Measurements from ENCODE around the gene MINK1. TPM values are rescaled to one million over a fixed set of nuclear protein-coding genes. Genes with fewer than 3 reads are reported as not detected.
"Not testable (repeated sequence)": the region's sequence is repeated elsewhere in the genome, so short reads cannot be mapped to it uniquely, and the experiment has no call there.

The MINK1 gene
- total RNA-seq, 2 experiments from 2014 or later, result 50.8 to 51.5 TPM

DNA sequence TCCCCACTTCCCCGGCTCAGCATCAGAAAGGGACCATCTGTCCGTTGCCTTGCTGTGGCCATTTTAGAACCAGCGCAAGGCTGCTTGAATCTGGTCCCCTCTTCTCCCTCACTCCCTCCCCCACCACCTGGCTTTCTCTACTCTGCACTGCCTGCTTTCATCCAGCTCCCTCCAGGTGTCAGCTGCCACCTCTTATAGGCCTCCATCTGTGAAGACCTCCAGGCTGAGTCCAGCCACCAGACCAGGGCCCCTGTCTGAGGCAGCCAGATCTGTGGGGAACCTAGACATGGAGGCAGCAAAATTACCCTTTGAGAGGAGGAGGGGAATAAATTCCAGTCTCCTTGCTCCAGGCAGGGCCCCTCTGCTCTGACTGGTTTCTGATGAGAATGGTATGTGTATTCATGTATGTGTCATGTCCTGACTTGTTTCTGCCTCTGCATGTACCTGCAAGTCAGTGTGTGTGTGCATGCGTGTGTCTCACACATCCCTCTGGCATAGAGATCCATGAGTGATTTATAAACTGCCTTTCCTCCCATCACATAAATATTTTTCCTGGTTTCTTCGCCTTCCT, 21.1 kb downstream of the MINK1 start:
- ATAC-seq, result no peak
- Mint-ChIP-seq H3K4me3 (no peak overlapping the region), H3K36me3 (ENCODE audit: low read depth) (peaks cover 9% of the 10 kb centered on the region), H3K9me3 (peaks cover 5% of the 10 kb centered on the region), H3K27ac (no peak overlapping the region), H3K4me1 (ENCODE audit: low read depth) (peaks cover 23% of the 10 kb centered on the region), H3K27me3 (no peaks in the 10 kb centered on the region)
- intact Hi-C loops (cut with micrococcal nuclease), result no loop called here
- CTCF ChIA-PET, result no interaction called here
- no peak for DNase-seq
- TF ChIP-seq, protein P1, sequence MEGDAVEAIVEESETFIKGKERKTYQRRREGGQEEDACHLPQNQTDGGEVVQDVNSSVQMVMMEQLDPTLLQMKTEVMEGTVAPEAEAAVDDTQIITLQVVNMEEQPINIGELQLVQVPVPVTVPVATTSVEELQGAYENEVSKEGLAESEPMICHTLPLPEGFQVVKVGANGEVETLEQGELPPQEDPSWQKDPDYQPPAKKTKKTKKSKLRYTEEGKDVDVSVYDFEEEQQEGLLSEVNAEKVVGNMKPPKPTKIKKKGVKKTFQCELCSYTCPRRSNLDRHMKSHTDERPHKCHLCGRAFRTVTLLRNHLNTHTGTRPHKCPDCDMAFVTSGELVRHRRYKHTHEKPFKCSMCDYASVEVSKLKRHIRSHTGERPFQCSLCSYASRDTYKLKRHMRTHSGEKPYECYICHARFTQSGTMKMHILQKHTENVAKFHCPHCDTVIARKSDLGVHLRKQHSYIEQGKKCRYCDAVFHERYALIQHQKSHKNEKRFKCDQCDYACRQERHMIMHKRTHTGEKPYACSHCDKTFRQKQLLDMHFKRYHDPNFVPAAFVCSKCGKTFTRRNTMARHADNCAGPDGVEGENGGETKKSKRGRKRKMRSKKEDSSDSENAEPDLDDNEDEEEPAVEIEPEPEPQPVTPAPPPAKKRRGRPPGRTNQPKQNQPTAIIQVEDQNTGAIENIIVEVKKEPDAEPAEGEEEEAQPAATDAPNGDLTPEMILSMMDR (IDR thresholded peaks at IDR 0.05), result no peak
- POLR2A ChIA-PET, result no interaction called here

DNA sequence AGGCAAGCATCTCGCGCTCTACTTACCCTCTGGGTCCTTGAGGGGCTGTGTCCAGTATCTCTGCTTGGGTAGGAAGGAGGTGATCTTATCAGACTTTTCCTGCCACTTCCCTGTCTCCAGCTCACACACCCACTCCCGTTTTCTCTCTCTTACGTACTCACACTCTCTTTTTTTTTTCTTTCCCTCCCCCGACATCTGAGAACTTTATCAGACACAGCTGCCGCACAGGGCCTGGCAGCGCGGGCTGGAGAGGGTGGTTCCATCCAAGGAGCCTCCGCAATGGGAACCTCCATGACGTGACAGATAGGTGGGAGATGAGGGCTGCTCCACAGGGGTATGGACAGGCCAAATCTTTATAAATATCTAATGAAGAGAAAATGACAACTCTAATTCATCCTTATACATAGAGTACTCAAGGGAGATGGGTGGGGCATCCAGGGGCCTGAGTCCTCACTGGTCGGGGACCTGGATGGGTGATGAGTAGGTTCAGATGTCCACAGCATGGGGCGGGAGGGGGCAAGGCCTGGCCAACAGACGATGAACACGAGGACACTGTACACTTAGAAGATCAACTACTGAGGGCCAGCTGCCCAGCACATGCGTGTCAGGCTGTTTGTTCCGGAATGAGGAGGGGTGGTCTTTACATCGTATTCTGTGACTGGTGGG, 23.3 kb downstream of the MINK1 start:
- intact Hi-C loops (cut with micrococcal nuclease), result no loop called here
- CTCF ChIA-PET, result no interaction called here
- no peak for ATAC-seq
- POLR2A ChIA-PET, result no interaction called here
- Mint-ChIP-seq H3K27me3 (no peaks in the 10 kb centered on the region), H3K36me3 (ENCODE audit: low read depth) (peaks cover 14% of the 10 kb centered on the region), H3K9me3 (peaks cover 5% of the 10 kb centered on the region), H3K4me1 (ENCODE audit: low read depth) (peaks cover 16% of the 10 kb centered on the region), H3K27ac (no peak overlapping the region), H3K4me3 (no peak overlapping the region)
- TF ChIP-seq, protein P1 (IDR thresholded peaks at IDR 0.05), result no peak
- DNase-seq, result no peak

DNA sequence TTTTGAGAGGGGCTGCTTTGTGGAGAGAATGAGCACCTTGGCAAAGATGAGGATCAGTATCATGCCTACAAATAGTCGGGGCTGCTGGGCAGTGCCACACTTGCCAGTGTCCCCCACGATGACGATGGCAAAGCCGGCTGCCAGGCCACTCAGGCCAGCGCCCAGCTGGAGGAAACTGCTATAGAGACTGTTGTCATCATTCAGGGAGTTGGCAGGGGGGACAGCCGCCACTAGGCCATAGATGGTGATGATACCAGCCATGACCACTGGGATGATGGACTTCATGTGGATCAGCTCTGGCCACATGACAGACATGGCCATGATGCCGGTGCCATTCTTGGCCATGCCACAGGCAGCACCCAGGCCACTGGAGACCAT, 23.8 kb downstream of the MINK1 start:
- ATAC-seq (no peak), DNase-seq (no peak)
- H3K4me3 Mint-ChIP-seq, result no peak overlapping the region
- TF ChIP-seq, protein P1 (IDR thresholded peaks at IDR 0.05), result no peak
- H3K36me3 Mint-ChIP-seq (ENCODE audit: low read depth), result peaks cover 13% of the 10 kb centered on the region
- H3K27me3 Mint-ChIP-seq, result no peaks in the 10 kb centered on the region
- POLR2A ChIA-PET, result no interaction called here
- peaks cover 5% of the 10 kb centered on the region for H3K9me3 Mint-ChIP-seq
- CTCF ChIA-PET, result interaction anchor here (0.6 kb wide), 1 partner anchor 25 kb away, joined by 3 read pairs; no protein-coding TSS in a partner anchor
- H3K4me1 Mint-ChIP-seq (ENCODE audit: low read depth), result peaks cover 15% of the 10 kb centered on the region
- intact Hi-C loops (cut with micrococcal nuclease), result no loop called here
- no peak overlapping the region for H3K27ac Mint-ChIP-seq

DNA sequence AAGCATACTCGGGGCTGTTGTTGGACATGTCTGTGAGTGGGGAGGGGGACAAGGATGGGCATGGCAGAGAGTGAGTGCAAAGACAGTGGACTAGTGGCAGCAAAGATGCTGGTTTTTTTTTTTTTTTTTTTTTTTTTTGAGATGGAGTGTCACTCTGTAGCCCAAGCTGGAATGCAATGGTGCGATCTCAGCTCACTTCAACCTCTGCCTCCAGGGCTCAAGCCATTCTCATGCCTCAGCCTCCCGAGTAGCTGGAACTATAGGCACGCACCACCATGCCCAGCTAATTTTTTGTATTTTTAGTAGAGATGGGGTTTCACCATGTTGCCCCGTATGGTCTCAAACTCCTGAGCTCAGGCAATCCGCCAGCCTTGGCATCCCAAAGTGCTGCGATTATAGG, 24.2 kb downstream of the MINK1 start:
- ATAC-seq; DNase-seq; H3K36me3 Mint-ChIP-seq (ENCODE audit: low read depth); intact Hi-C loops (cut with micrococcal nuclease); H3K4me3 Mint-ChIP-seq; H3K27ac Mint-ChIP-seq; POLR2A ChIA-PET; H3K9me3 Mint-ChIP-seq; H3K27me3 Mint-ChIP-seq: not testable (repeated sequence)
- CTCF ChIA-PET, result interaction anchor here (0.6 kb wide), 1 partner anchor 25 kb away, joined by 3 read pairs; no protein-coding TSS in a partner anchor
- H3K4me1 Mint-ChIP-seq (ENCODE audit: low read depth), result peaks cover 11% of the 10 kb centered on the region

DNA sequence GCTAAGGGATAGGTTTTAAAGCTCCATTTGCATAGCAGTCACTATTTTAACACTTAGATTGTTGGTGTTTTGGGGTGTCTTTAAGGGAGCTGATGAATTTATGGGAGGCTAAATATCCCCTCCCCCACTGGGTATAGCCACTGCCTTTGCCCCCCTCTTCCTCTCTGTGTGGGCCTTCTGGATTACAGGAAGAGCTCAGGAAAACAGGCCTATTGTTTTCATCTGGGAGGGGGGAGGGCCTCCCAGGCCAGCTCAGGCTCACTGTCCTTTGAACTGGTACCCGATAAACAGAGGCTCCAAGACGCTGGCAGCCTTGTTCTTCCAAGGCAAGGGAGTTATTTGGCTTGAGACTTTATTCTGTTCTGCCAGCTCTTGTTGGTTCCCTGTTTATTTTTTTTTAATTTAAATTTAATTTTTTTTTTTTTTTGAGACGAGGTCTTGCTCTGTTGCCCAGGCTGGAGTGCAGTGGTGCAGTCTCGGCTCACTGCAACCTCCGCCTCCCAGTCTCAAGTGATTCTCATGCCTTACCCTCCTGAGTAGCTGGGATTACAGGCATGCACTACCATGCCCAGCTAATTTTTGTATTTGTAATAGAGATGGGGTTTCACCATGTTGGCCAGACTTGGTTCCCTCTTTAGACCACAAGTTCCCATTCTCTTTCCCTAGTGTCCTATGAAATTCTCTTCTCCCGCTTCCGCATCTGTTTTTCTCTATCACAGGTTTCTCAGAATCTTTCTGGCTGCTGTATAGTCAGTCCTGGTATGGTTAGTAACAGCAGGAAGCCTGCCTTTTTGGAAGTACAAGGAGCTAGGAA, 25.1 kb downstream of the MINK1 start:
- Mint-ChIP-seq H3K9me3 (no peaks in the 10 kb centered on the region), H3K27ac (no peak overlapping the region), H3K27me3 (no peaks in the 10 kb centered on the region), H3K4me3 (no peak overlapping the region), H3K4me1 (ENCODE audit: low read depth) (peaks cover 10% of the 10 kb centered on the region), H3K36me3 (ENCODE audit: low read depth) (peaks cover 8% of the 10 kb centered on the region)
- ChIA-PET CTCF (no interaction called here), POLR2A (no interaction called here)
- ATAC-seq (no peak), DNase-seq (no peak)
- TF ChIP-seq, protein P1 (IDR thresholded peaks at IDR 0.05), result no peak
- intact Hi-C loops (cut with micrococcal nuclease), result no loop called here
